CD4-positive, alpha-beta T cell treated with Interleukin-4 for 4 hours (primary cell): ENCODE measurements around the gene KEL.

Experiments
- DNase-seq: peaks from one replicate; pipeline ENCODE4 v3.0.0-alpha.2; 2020

The KEL gene

GRCh38 chr7:142896741-142897379 is 65.3 kb downstream of the KEL start:
- DNase-seq, result no peak

GRCh38 chr7:142896151-142896550 is 66.0 kb downstream of the KEL start:
- no peak for DNase-seq

GRCh38 chr7:142894985-142895593 is 67.1 kb downstream of the KEL start:
- DNase-seq, result no peak

- no peak for DNase-seq
Observed at GRCh38 chr7:142894112-142894984, 67.8 kb downstream of the KEL start.

GRCh38 chr7:142892951-142893350 is 69.2 kb downstream of the KEL start:
- no peak for DNase-seq

GRCh38 chr7:142891490-142892082 is 70.6 kb downstream of the KEL start:
- no peak for DNase-seq
